Measurements from ENCODE around the gene MGAT4B.

Gene MGAT4B

DNA sequence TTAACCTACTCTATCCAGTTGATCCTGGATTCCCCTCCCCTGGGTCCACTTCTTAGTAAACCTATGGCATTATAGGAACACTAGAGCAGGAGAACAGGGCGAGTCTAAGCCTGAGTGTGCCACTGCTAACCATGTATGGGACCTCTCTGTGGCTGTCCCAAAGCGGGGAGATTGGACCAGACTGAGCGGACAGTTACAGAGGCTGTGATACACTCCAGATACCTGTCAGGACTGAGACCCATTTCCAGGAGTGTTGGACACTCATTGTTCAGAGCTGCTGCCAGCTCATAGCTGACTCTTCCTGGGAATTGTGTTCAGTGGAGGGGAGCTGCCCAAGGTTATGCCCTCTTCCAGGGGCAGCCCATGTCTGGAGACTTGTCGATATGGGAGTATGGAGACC, 24.8 kb downstream of the MGAT4B start:
- H3K9me3 Mint-ChIP-seq, result no peaks in the 10 kb centered on the region

DNA sequence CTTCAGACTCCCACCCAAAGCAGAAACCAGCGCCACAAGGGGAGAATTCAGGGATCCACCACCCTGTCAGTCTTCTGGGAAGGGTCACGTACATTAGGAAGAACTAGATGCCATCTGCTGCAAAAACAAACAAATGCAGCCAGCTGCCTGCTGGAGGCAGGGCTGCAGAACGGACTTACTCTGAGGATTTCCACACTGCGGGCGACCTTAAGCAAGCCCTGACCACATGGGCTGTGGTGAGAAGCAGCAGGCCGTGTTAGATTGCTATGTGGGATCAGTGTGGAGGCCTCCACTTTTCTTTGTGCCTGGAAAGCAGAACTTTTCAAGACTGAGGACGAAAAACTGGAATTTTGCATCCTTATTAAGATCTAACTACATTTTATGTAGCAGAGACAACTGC, 26.3 kb downstream of the MGAT4B start:
- no peak for DNase-seq
- H3K36me3 Mint-ChIP-seq (ENCODE audit: low read depth), result peaks cover 51% of the 10 kb centered on the region
- no peaks in the 10 kb centered on the region for H3K4me1 Mint-ChIP-seq (ENCODE audit: low read depth)
- H3K27me3 Mint-ChIP-seq, result no peaks in the 10 kb centered on the region
- H3K4me3 Mint-ChIP-seq, result no peak overlapping the region
- no peaks in the 10 kb centered on the region for H3K9me3 Mint-ChIP-seq
- H3K27ac Mint-ChIP-seq, result no peak overlapping the region

More for the DNA sequence above, 24.8 kb downstream of the MGAT4B start:
- no peaks in the 10 kb centered on the region for H3K4me1 Mint-ChIP-seq (ENCODE audit: low read depth)
- no peaks in the 10 kb centered on the region for H3K27me3 Mint-ChIP-seq
- no peak for DNase-seq
- no peak overlapping the region for H3K27ac Mint-ChIP-seq
- no peak overlapping the region for H3K4me3 Mint-ChIP-seq
- peaks cover 37% of the 10 kb centered on the region for H3K36me3 Mint-ChIP-seq (ENCODE audit: low read depth)

DNA sequence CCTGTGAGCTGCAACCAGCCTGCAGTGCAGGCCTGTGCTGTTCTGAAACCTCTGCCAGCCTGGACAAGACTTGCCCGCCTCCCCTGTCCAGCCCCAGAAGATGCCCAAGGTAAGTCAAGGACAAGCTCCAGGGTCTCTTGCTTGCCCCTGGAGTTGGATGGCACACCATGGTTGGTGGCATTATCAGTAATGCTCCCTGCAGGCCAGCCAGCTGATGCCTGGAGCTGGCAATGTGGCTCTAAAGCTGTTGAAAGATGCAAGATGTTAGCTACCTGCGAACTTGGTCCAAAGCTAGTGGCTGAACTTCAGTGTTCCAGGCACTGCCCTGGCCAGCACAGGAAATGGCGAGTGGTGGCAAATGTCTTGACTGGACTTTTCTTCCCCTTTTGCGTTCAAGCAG, 26.8 kb downstream of the MGAT4B start:
- Mint-ChIP-seq H3K9me3 (no peaks in the 10 kb centered on the region), H3K4me3 (no peak overlapping the region), H3K27ac (no peak overlapping the region), H3K27me3 (no peaks in the 10 kb centered on the region), H3K36me3 (ENCODE audit: low read depth) (peaks cover 57% of the 10 kb centered on the region), H3K4me1 (ENCODE audit: low read depth) (no peaks in the 10 kb centered on the region)
- no peak for DNase-seq

DNA sequence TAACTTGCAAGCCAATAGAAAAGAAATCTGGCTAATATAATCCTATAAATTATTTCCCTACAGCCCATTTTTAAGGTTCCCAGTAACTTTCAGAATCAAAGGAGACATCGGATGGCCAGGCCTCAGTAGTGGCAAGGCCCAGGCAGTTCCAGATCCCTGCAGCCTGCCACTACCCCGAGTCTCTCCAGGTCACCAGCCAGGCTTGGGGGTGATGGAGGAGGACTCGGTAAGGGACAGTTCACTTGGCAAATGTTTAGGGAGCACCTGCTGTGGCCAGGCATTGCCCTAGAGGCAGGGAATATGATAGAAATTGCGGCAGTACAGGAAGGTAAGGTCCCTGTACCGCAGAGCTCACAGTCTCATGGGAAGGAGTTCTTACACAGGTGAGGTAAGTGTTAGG, 28.1 kb downstream of the MGAT4B start:
- H3K27ac Mint-ChIP-seq, result no peak overlapping the region

DNA sequence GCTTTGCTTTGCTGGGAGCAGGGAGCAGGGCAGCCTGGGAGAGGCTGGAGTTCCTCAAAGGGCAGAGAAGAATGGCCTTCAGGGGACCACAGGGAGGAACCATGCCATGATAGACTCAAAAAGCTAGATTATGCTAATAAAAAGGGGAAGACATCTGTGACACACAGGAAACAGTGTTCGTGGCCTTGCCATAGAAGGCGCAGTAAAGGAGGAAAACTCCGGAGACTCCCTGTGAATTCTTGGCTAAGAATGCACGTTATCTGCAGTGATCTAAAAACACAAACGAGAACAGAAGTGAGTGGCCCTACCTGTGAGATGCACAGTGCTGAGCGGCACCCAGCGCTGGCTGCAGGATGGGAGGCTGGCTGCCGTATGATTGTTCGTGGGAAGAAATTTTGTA, 28.8 kb downstream of the MGAT4B start:
- H3K4me1 Mint-ChIP-seq (ENCODE audit: low read depth), result no peaks in the 10 kb centered on the region
- DNase-seq, result no peak
- no peaks in the 10 kb centered on the region for H3K9me3 Mint-ChIP-seq
- peak overlapping the region; percentile 71 for H3K27ac Mint-ChIP-seq
- peaks cover 74% of the 10 kb centered on the region for H3K36me3 Mint-ChIP-seq (ENCODE audit: low read depth)
- no peaks in the 10 kb centered on the region for H3K27me3 Mint-ChIP-seq
- no peak overlapping the region for H3K4me3 Mint-ChIP-seq

More for the DNA sequence above, 28.1 kb downstream of the MGAT4B start:
- Mint-ChIP-seq H3K4me3 (no peak overlapping the region), H3K36me3 (ENCODE audit: low read depth) (peaks cover 68% of the 10 kb centered on the region), H3K27me3 (no peaks in the 10 kb centered on the region), H3K9me3 (no peaks in the 10 kb centered on the region), H3K4me1 (ENCODE audit: low read depth) (no peaks in the 10 kb centered on the region)
- no peak for DNase-seq

GRCh38 chr5:179777456-179777855, 29.2 kb downstream of the MGAT4B start:
- no peak for DNase-seq
- no peak overlapping the region for H3K4me3 Mint-ChIP-seq
- peak overlapping the region; percentile 71 for H3K27ac Mint-ChIP-seq
- no peaks in the 10 kb centered on the region for H3K9me3 Mint-ChIP-seq
- no peaks in the 10 kb centered on the region for H3K27me3 Mint-ChIP-seq
- H3K4me1 Mint-ChIP-seq (ENCODE audit: low read depth), result no peaks in the 10 kb centered on the region
- H3K36me3 Mint-ChIP-seq (ENCODE audit: low read depth), result peaks cover 79% of the 10 kb centered on the region

DNA sequence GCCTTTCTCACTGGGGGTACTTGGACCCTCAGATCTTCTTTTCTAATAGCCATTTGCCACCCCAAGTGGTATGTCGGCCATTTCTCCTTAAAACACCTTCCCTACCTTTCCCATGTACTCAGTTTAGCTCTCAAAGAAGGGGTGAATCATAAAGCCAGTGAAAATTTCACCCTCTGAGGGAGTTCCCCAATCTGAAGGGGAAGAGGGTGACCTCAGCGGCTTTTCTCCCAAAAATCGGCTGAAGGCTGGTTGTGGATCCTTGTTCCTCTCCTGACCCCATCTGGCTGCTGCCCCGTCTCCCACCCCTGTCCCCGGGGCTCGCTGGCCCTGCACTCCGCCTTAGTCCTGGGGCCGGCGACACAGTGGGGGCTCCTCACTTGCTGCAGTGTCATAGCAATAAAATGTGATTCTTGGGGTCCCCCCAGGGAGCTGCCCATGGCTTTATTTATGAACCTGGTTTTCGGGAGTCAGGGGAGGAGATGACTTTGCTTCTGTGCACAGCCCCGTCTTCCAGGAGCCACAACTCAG, 30.2 kb downstream of the MGAT4B start:
- no peaks in the 10 kb centered on the region for H3K9me3 Mint-ChIP-seq
- peaks cover 86% of the 10 kb centered on the region for H3K36me3 Mint-ChIP-seq (ENCODE audit: low read depth)
- no peak for DNase-seq

GRCh38 chr5:179774442-179774841, 32.2 kb downstream of the MGAT4B start:
- no peak for DNase-seq
- Mint-ChIP-seq H3K36me3 (ENCODE audit: low read depth) (peaks cover 93% of the 10 kb centered on the region), H3K27me3 (no peaks in the 10 kb centered on the region), H3K27ac (no peak overlapping the region), H3K9me3 (no peaks in the 10 kb centered on the region), H3K4me3 (no peak overlapping the region), H3K4me1 (ENCODE audit: low read depth) (peaks cover 4% of the 10 kb centered on the region)

More for the DNA sequence above, 30.2 kb downstream of the MGAT4B start:
- Mint-ChIP-seq H3K27me3 (no peaks in the 10 kb centered on the region), H3K27ac (no peak overlapping the region), H3K4me1 (ENCODE audit: low read depth) (no peaks in the 10 kb centered on the region), H3K4me3 (no peak overlapping the region)

DNA sequence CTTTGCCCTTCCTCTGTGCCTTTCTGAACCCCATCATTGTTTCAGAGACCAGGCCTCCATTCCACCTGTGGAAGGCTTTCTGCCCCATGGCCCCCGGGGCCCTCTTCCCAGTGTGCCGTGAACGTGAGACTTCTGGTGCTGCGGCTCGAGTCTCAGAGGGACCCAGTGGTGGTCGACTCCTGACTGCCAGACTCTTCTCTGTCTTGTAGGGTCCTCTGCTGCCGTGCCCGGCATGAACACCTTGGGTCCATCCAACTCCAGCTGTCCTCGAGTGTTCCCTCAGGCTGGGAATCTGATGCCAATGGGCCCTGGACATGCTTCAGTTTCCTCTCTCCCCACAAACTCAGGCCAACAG, 33.0 kb downstream of the MGAT4B start:
- H3K27ac Mint-ChIP-seq, result no peak overlapping the region
- peaks cover 96% of the 10 kb centered on the region for H3K36me3 Mint-ChIP-seq (ENCODE audit: low read depth)
- no peak overlapping the region for H3K4me3 Mint-ChIP-seq
- no peak for DNase-seq
- H3K27me3 Mint-ChIP-seq, result no peaks in the 10 kb centered on the region
- H3K9me3 Mint-ChIP-seq, result no peaks in the 10 kb centered on the region
- H3K4me1 Mint-ChIP-seq (ENCODE audit: low read depth), result peaks cover 9% of the 10 kb centered on the region

- Mint-ChIP-seq H3K4me1 (ENCODE audit: low read depth) (peaks cover 21% of the 10 kb centered on the region), H3K27ac (no peak overlapping the region), H3K9me3 (no peaks in the 10 kb centered on the region), H3K27me3 (no peaks in the 10 kb centered on the region), H3K4me3 (no peak overlapping the region), H3K36me3 (ENCODE audit: low read depth) (peaks cover 96% of the 10 kb centered on the region)
- DNase-seq, result no peak
These were observed 34.3 kb downstream of the MGAT4B start for GRCh38 chr5:179772351-179772750.

GRCh38 chr5:179771311-179771895, 35.3 kb downstream of the MGAT4B start:
- Mint-ChIP-seq H3K27me3 (no peaks in the 10 kb centered on the region), H3K36me3 (ENCODE audit: low read depth) (peaks cover 98% of the 10 kb centered on the region), H3K4me1 (ENCODE audit: low read depth) (peaks cover 28% of the 10 kb centered on the region), H3K9me3 (no peaks in the 10 kb centered on the region), H3K4me3 (no peak overlapping the region), H3K27ac (peak overlapping the region; percentile 42)
- no peak for DNase-seq

- Mint-ChIP-seq H3K27me3 (no peaks in the 10 kb centered on the region), H3K4me1 (ENCODE audit: low read depth) (peaks cover 44% of the 10 kb centered on the region), H3K9me3 (no peaks in the 10 kb centered on the region), H3K36me3 (ENCODE audit: low read depth) (peaks cover 98% of the 10 kb centered on the region), H3K27ac (no peak overlapping the region), H3K4me3 (no peak overlapping the region)
- DNase-seq, result no peak
These were observed 36.9 kb downstream of the MGAT4B start for GRCh38 chr5:179769796-179770195.

- H3K9me3 Mint-ChIP-seq, result no peaks in the 10 kb centered on the region
- H3K27ac Mint-ChIP-seq, result no peak overlapping the region
- H3K4me3 Mint-ChIP-seq, result no peak overlapping the region
- no peaks in the 10 kb centered on the region for H3K27me3 Mint-ChIP-seq
- peaks cover 94% of the 10 kb centered on the region for H3K36me3 Mint-ChIP-seq (ENCODE audit: low read depth)
- no peak for DNase-seq
- peaks cover 44% of the 10 kb centered on the region for H3K4me1 Mint-ChIP-seq (ENCODE audit: low read depth)
These were observed 37.4 kb downstream of the MGAT4B start for GRCh38 chr5:179769271-179769670.

DNA sequence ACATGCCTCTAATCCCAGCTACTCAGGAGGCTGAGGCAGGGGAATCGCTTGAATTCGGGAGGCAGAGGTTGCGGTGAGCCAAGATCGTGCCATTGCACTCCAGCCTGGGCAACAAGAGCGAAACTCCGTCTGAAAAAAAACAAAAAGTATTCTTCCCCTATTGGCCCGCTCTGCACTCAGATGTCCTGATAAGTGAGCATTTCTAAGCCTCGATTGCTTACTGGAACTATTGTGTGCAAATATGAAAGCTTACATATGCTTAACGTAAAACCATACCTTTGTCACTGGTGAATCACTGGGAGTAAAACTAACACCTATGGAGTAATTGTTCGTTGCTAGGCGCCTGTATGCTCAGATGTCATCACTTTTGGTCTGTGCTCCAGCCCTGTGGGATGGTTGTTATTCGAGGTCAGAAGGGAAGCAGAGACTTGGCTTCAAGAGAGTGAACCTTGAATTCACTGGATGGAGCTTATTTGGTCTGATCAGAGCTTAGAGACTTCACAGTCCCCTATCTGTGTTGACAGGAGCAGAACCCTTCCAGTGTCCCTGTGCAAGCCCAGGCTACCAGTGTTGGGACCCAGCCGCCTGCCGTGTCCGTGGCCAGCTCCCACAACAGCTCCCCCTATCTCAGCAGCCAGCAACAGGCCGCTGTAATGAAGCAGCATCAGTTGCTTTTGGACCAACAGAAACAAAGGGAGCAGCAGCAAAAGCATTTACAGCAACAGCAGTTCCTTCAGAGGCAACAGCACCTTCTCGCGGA, 38.2 kb downstream of the MGAT4B start:
- Mint-ChIP-seq H3K4me1 (ENCODE audit: low read depth) (peaks cover 47% of the 10 kb centered on the region), H3K36me3 (ENCODE audit: low read depth) (peaks cover 89% of the 10 kb centered on the region), H3K9me3 (no peaks in the 10 kb centered on the region), H3K4me3 (no peak overlapping the region), H3K27me3 (no peaks in the 10 kb centered on the region), H3K27ac (peak overlapping the region; percentile 71)
- DNase-seq, result no peak

GRCh38 chr5:179767496-179768100, 39.1 kb downstream of the MGAT4B start:
- Mint-ChIP-seq H3K27me3 (no peaks in the 10 kb centered on the region), H3K4me3 (no peak overlapping the region), H3K4me1 (ENCODE audit: low read depth) (peaks cover 56% of the 10 kb centered on the region), H3K27ac (peak overlapping the region; percentile 71), H3K9me3 (no peaks in the 10 kb centered on the region), H3K36me3 (ENCODE audit: low read depth) (peaks cover 80% of the 10 kb centered on the region)
- DNase-seq, result no peak

All from activated T-cell treated with anti-CD3 and anti-CD28 coated beads, Interleukin-2, amount 50 U/mL, for 24 hours (primary cell).